ENCODE measurements around the gene PPP2R5C.

The PPP2R5C gene

DNA sequence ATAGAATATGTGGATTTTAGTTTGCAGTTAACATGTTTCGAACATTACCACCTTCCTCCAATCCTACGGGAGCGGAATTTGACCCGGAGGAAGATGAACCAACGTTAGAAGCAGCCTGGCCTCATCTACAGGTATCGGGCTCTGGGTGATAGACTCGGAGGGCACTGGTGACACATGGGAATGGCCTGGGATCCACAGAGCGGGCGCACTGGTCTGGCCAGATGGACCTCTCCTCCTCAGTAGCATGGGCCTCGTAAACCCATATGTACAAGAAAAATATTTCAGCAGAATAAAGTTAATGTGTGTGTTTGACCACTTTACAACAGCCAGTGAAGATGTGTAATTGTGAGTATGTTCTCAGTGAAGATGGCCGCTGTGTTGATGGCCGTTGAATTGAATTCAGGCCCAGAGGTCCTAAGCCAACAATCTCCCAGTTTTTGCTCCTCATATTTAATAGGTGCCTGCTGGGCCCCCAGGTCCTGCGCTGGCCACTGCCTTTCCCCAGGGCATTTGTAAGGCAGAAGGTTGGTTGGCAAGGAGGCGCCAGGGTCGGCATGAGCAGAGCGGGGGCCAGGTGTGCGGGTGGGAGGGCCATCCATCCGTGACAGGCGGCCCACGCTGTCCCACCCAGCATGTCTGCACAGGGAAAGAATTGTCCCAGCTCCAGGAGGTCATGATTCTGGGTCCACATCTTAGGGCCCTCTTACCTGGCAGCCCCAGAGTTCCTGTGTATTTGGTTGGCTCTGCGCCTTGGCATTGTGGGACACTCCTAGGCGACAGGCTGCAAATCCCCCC is 120.8 kb downstream of the PPP2R5C start:
- peaks cover 42% of the 10 kb centered on the region for H3K36me3 ChIP-seq
- TF ChIP-seq, protein P1, sequence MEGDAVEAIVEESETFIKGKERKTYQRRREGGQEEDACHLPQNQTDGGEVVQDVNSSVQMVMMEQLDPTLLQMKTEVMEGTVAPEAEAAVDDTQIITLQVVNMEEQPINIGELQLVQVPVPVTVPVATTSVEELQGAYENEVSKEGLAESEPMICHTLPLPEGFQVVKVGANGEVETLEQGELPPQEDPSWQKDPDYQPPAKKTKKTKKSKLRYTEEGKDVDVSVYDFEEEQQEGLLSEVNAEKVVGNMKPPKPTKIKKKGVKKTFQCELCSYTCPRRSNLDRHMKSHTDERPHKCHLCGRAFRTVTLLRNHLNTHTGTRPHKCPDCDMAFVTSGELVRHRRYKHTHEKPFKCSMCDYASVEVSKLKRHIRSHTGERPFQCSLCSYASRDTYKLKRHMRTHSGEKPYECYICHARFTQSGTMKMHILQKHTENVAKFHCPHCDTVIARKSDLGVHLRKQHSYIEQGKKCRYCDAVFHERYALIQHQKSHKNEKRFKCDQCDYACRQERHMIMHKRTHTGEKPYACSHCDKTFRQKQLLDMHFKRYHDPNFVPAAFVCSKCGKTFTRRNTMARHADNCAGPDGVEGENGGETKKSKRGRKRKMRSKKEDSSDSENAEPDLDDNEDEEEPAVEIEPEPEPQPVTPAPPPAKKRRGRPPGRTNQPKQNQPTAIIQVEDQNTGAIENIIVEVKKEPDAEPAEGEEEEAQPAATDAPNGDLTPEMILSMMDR (IDR thresholded peaks at IDR 0.05; ENCODE audit: low read depth, low read length) = no peak
- no peak for DNase-seq
- H3K27ac ChIP-seq = no peak overlapping the region
- no peaks in the 10 kb centered on the region for H3K27me3 ChIP-seq (ENCODE audit: insufficient read depth, low read depth, severe bottlenecking)
- no peaks in the 10 kb centered on the region for H3K9me3 ChIP-seq (ENCODE audit: severe bottlenecking)
- no peak overlapping the region for H3K4me3 ChIP-seq (ENCODE audit: low read depth, low read length)

DNA sequence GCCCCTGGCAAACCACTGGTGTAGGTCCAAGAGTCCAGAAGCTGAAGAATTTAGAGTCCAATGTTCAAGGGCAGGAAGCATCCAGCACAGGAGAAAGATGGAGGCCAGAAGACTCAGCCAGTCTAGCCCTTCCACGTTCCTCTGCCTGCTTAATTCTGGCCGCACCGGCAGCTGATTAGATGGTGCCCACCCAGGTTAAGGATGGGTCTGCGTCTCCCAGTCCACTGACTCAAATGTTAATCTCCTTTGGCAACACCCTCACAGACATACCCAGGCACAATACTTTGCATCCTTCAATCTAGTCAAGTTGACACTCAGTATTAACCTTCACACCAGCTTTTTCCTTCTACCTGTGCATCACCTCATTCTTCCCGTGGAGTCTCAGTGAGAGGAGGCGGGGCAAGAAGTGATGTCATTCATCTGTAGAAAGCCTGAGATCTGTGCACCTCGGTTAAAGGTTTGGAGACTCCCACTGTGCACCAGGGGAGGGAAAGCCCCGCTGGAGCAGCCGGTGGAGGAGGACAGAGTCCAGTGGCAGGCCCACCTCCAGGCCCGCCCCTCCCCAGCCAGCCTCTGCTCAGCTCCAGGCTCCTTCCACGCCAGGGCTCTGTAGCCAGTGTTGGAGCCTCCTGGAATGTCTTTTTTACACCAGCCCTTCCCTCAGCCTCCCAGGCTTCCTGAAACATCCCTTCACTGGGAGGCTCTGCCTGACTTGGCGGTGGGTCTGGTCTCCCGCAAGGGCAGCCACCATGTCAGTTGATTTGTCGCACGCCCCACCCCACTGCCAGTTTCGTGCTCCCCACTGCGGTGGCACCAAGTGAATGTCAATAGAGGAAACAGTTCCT is 122.8 kb downstream of the PPP2R5C start:
- TF ChIP-seq, protein P1 (IDR thresholded peaks at IDR 0.05; ENCODE audit: low read depth, low read length) = no peak
- Histone ChIP-seq H3K36me3 (peaks cover 38% of the 10 kb centered on the region), H3K9me3 (ENCODE audit: severe bottlenecking) (no peaks in the 10 kb centered on the region)

DNA sequence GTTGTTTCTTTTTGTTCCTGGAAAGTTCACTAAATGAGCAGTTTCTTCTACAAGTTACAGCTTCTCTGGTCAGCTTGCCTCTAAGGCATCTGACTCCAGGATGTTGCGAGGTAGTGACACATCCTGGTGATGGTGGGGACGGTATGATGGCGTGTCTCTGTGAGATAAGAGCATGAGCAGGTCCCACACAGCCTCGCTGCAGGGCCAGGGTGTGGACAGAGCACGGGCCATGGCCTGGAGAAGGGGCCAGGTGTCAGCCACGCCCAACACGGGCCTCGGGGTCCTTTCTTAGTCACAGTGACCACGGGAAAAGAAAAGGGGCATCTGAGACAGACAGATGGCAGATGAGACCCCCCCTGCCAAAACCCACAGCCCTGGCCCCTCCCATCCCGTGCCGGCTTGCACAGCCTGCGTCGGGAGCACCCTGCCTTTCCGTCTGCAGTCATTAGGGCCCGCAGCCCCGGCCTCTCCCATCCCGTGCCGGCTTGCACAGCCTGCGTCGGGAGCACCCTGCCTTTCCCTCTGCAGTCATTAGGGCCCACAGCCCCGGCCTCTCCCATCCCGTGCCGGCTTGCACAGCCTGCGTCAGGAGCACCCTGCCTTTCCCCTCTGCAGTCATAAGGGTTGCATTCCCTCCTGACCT is 123.5 kb downstream of the PPP2R5C start:
- Histone ChIP-seq H3K27me3 (ENCODE audit: insufficient read depth, low read depth, severe bottlenecking) (no peaks in the 10 kb centered on the region), H3K9me3 (ENCODE audit: severe bottlenecking) (no peaks in the 10 kb centered on the region), H3K4me3 (ENCODE audit: low read depth, low read length) (no peak overlapping the region), H3K27ac (no peak overlapping the region), H3K36me3 (peaks cover 38% of the 10 kb centered on the region)
- DNase-seq = no peak
- TF ChIP-seq, protein P1 (IDR thresholded peaks at IDR 0.05; ENCODE audit: low read depth, low read length) = no peak

More for the DNA sequence above, 122.8 kb downstream of the PPP2R5C start:
- Histone ChIP-seq H3K27ac (no peak overlapping the region), H3K4me3 (ENCODE audit: low read depth, low read length) (no peak overlapping the region), H3K27me3 (ENCODE audit: insufficient read depth, low read depth, severe bottlenecking) (no peaks in the 10 kb centered on the region)
- DNase-seq = no peak

DNA sequence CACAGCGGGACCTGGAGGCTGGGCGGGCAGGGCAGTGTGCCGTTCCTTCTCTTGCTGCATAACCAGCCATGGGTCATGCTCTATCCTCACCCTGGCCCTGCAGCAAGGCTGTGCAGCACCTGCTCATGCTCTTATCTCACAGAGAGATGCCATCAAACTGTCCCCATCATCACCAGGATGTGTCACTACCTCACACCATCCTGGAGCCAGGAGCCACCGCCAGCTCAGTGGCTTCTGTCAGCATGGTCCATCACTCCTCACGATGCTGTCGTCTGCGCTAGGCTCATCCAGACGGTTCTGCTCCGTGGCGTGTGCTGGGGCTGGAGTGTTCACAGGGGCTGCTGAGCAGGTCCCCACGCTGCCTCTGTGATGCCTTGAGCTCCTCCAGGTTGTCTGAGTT is 125.7 kb downstream of the PPP2R5C start:
- Histone ChIP-seq H3K36me3 (peaks cover 32% of the 10 kb centered on the region), H3K4me3 (ENCODE audit: low read depth, low read length) (no peak overlapping the region), H3K27ac (no peak overlapping the region), H3K9me3 (ENCODE audit: severe bottlenecking) (no peaks in the 10 kb centered on the region), H3K27me3 (ENCODE audit: insufficient read depth, low read depth, severe bottlenecking) (no peaks in the 10 kb centered on the region)
- no peak for DNase-seq
- TF ChIP-seq, protein P1 (IDR thresholded peaks at IDR 0.05; ENCODE audit: low read depth, low read length) = no peak

DNA sequence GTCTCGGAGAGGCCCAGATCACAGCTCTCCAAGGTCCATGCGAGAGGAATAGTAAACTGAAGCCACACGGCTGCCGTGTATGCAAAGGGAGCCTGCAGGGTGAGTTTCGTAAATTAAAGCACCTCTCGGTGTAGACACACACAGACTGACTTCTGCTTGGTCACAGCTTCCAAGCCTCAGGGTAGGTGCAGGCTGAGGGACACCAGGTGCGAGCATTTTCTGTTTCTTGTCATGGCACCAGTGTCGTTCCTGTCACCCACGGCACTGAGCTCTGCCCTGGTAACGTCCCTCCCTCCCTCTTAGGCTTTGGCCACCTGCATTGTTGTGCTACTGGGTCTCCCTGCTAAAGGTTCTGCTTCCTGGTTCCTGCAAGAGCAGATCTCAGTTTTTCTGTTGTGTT is 126.7 kb downstream of the PPP2R5C start:
- H3K36me3 ChIP-seq = peaks cover 30% of the 10 kb centered on the region
- no peaks in the 10 kb centered on the region for H3K27me3 ChIP-seq (ENCODE audit: insufficient read depth, low read depth, severe bottlenecking)
- H3K27ac ChIP-seq = no peak overlapping the region
- TF ChIP-seq, protein P1 (IDR thresholded peaks at IDR 0.05; ENCODE audit: low read depth, low read length) = no peak
- H3K4me3 ChIP-seq (ENCODE audit: low read depth, low read length) = no peak overlapping the region
- DNase-seq = no peak
- H3K9me3 ChIP-seq (ENCODE audit: severe bottlenecking) = no peaks in the 10 kb centered on the region
